Measurements from ENCODE around the gene TLR10.
A peak's percentile ranks its signal among the peaks of the same experiment; 100 is the strongest.

TLR10 gene

DNA sequence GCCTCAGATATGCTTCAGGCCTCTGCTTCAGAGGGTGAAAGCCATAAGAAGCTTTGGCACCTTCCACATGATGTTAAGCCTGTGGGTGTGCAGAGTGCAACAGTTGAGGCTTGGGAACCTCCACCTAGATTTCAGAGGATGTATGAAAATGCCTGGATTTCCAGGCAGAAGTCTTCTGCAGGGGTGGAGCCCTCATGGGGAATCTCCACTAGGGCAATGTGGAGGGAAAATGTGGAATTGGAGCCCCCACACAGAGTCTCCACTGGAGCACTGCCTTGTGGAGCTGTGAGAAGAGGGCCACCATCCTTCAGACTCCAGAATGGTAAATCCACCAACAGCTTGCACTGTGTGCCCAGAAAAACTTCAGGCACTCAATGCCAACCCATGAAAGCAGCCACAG is 35.2 kb downstream of the TLR10 start:
- no peak overlapping the region for H2BK12ac ChIP-seq (ENCODE audit: low read length in 2 of 2)
- peaks cover 10% of the 10 kb centered on the region for H3K4me1 ChIP-seq (ENCODE audit: control insufficient read depth, insufficient read depth, low read depth, low read length)
- H3K9me3 ChIP-seq (ENCODE audit: control insufficient read depth, low read length): peaks cover 8% of the 10 kb centered on the region
- no peak overlapping the region for H3K4me2 ChIP-seq (ENCODE audit: low read length, poor library complexity, severe bottlenecking)
- no peak overlapping the region for H3K14ac ChIP-seq (ENCODE audit: low read length in 2 of 2)
- no peak overlapping the region for H2AK5ac ChIP-seq (ENCODE audit: low read length, severe bottlenecking)
- no peak overlapping the region for H3K18ac ChIP-seq (ENCODE audit: low read depth in 1 of 2, low read length in 2 of 2)
- H4K8ac ChIP-seq (ENCODE audit: low read length): no peak overlapping the region
- H3K36me3 ChIP-seq (ENCODE audit: control insufficient read depth in 1 of 2, insufficient read depth in 2 of 2, low read depth in 1 of 2, low read length in 2 of 2): no peaks in the 10 kb centered on the region
- no peak overlapping the region for H2BK5ac ChIP-seq (ENCODE audit: low read depth, low read length, poor library complexity, severe bottlenecking)
- H3K79me1 ChIP-seq (replicated peaks; ENCODE audit: low read length, poor library complexity, severe bottlenecking): no peaks in the 10 kb centered on the region
- H4K91ac ChIP-seq (ENCODE audit: low read length): no peak overlapping the region
- no peak overlapping the region for H3K27ac ChIP-seq (ENCODE audit: low read length, poor library complexity, severe bottlenecking)
- H3K4ac ChIP-seq (ENCODE audit: low read depth in 1 of 2, low read length in 2 of 2): no peak overlapping the region
- no peak overlapping the region for H3K23ac ChIP-seq (ENCODE audit: low read length in 2 of 2)
- no peak overlapping the region for H2AFZ ChIP-seq (ENCODE audit: low read depth, low read length)
- no peak overlapping the region for H2BK15ac ChIP-seq (ENCODE audit: low read depth, poor library complexity, severe bottlenecking)
- no peak for DNase-seq
- H3K4me3 ChIP-seq (ENCODE audit: insufficient read depth in 1 of 2, low read depth in 1 of 2, low read length in 2 of 2): no peak overlapping the region
- H3K27me3 ChIP-seq (ENCODE audit: control insufficient read depth in 1 of 2, insufficient read depth in 1 of 2, low read length in 2 of 2): no peaks in the 10 kb centered on the region
- no peak overlapping the region for H2BK120ac ChIP-seq (ENCODE audit: low read depth, low read length)
- H3K9ac ChIP-seq (ENCODE audit: low read length): no peak overlapping the region

DNA sequence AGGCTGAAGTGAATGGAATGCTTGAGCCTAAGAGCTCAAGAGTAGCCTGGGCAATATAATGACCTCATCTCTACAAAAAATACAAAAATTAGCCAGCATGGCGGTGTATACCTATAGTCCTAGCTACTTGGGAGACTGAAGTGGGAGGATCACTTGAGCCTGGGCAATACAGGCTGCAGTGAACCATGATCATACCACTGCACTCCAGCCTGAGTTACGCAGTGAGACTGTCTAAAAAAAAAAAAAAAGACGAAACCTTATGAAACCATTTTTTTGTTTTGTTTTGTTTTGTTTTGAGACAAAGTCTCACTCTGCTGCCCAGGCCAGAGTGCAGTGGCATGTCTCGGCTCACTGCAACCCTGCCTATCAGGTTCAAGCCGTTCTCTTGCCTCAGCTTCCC is 36.9 kb downstream of the TLR10 start:
- no peak overlapping the region for H2BK12ac ChIP-seq (ENCODE audit: low read length in 2 of 2)
- H2BK15ac ChIP-seq (ENCODE audit: low read depth, poor library complexity, severe bottlenecking): no peak overlapping the region
- no peak overlapping the region for H3K18ac ChIP-seq (ENCODE audit: low read depth in 1 of 2, low read length in 2 of 2)
- H3K4me3 ChIP-seq (ENCODE audit: insufficient read depth in 1 of 2, low read depth in 1 of 2, low read length in 2 of 2): no peak overlapping the region
- no peak overlapping the region for H3K27ac ChIP-seq (ENCODE audit: low read length, poor library complexity, severe bottlenecking)
- 95% methylated on average over 5 of the region's 5 CpGs for WGBS
- no peak overlapping the region for H4K8ac ChIP-seq (ENCODE audit: low read length)
- no peaks in the 10 kb centered on the region for H3K27me3 ChIP-seq (ENCODE audit: control insufficient read depth in 1 of 2, insufficient read depth in 1 of 2, low read length in 2 of 2)
- no peak overlapping the region for H4K91ac ChIP-seq (ENCODE audit: low read length)
- H3K4me1 ChIP-seq (ENCODE audit: control insufficient read depth, insufficient read depth, low read depth, low read length): no peaks in the 10 kb centered on the region
- H2BK120ac ChIP-seq (ENCODE audit: low read depth, low read length): no peak overlapping the region
- H3K9ac ChIP-seq (ENCODE audit: low read length): no peak overlapping the region
- no peak overlapping the region for H3K14ac ChIP-seq (ENCODE audit: low read length in 2 of 2)
- peaks cover 8% of the 10 kb centered on the region for H3K9me3 ChIP-seq (ENCODE audit: control insufficient read depth, low read length)
- H3K4ac ChIP-seq (ENCODE audit: low read depth in 1 of 2, low read length in 2 of 2): no peak overlapping the region
- no peaks in the 10 kb centered on the region for H3K79me1 ChIP-seq (replicated peaks; ENCODE audit: low read length, poor library complexity, severe bottlenecking)
- H2AK5ac ChIP-seq (ENCODE audit: low read length, severe bottlenecking): no peak overlapping the region
- no peak overlapping the region for H3K23ac ChIP-seq (ENCODE audit: low read length in 2 of 2)
- H2BK5ac ChIP-seq (ENCODE audit: low read depth, low read length, poor library complexity, severe bottlenecking): no peak overlapping the region
- no peak for DNase-seq
- H2AFZ ChIP-seq (ENCODE audit: low read depth, low read length): no peak overlapping the region
- H3K36me3 ChIP-seq (ENCODE audit: control insufficient read depth in 1 of 2, insufficient read depth in 2 of 2, low read depth in 1 of 2, low read length in 2 of 2): no peaks in the 10 kb centered on the region
- no peak overlapping the region for H3K4me2 ChIP-seq (ENCODE audit: low read length, poor library complexity, severe bottlenecking)

DNA sequence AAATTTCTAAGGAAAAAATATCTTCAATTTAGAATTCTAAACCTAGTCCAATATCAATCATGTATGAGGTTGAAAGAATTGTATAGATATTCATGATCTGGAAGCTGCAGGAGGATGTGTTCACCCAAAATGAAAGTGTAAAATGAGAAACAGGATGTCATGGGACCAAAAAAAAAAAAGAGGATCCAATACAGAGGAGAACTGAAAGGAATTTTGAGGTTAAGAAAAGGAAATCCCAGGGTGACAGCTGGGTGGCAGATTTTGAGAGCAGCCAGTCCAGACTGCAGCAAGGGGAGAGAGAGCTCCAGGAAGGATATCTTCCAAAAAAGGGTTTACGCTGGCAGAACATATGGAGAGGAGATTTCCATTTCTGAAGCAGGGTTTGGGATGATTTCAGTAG is 38.9 kb downstream of the TLR10 start:
- DNase-seq: peak; percentile 27
- Histone ChIP-seq H3K27me3 (ENCODE audit: control insufficient read depth in 1 of 2, insufficient read depth in 1 of 2, low read length in 2 of 2) (no peaks in the 10 kb centered on the region), H3K4ac (ENCODE audit: low read depth in 1 of 2, low read length in 2 of 2) (no peak overlapping the region), H4K91ac (ENCODE audit: low read length) (no peak overlapping the region), H3K23ac (ENCODE audit: low read length in 2 of 2) (no peak overlapping the region), H3K79me1 (replicated peaks; ENCODE audit: low read length, poor library complexity, severe bottlenecking) (no peaks in the 10 kb centered on the region), H2BK15ac (ENCODE audit: low read depth, poor library complexity, severe bottlenecking) (no peak overlapping the region), H3K4me1 (ENCODE audit: control insufficient read depth, insufficient read depth, low read depth, low read length) (no peaks in the 10 kb centered on the region), H2BK120ac (ENCODE audit: low read depth, low read length) (no peak overlapping the region), H2BK5ac (ENCODE audit: low read depth, low read length, poor library complexity, severe bottlenecking) (no peak overlapping the region), H3K27ac (ENCODE audit: low read length, poor library complexity, severe bottlenecking) (no peak overlapping the region), H3K9me3 (ENCODE audit: control insufficient read depth, low read length) (peaks cover 8% of the 10 kb centered on the region), H3K4me3 (ENCODE audit: insufficient read depth in 1 of 2, low read depth in 1 of 2, low read length in 2 of 2) (no peak overlapping the region), H2BK12ac (ENCODE audit: low read length in 2 of 2) (no peak overlapping the region), H3K14ac (ENCODE audit: low read length in 2 of 2) (no peak overlapping the region), H2AK5ac (ENCODE audit: low read length, severe bottlenecking) (no peak overlapping the region), H3K36me3 (ENCODE audit: control insufficient read depth in 1 of 2, insufficient read depth in 2 of 2, low read depth in 1 of 2, low read length in 2 of 2) (no peaks in the 10 kb centered on the region), H3K4me2 (ENCODE audit: low read length, poor library complexity, severe bottlenecking) (no peak overlapping the region), H3K18ac (ENCODE audit: low read depth in 1 of 2, low read length in 2 of 2) (no peak overlapping the region), H2AFZ (ENCODE audit: low read depth, low read length) (no peak overlapping the region), H4K8ac (ENCODE audit: low read length) (peak overlapping the region; percentile 41), H3K9ac (ENCODE audit: low read length) (no peak overlapping the region)
- 100% methylated on average over 1 of the region's 1 CpG for WGBS

DNA sequence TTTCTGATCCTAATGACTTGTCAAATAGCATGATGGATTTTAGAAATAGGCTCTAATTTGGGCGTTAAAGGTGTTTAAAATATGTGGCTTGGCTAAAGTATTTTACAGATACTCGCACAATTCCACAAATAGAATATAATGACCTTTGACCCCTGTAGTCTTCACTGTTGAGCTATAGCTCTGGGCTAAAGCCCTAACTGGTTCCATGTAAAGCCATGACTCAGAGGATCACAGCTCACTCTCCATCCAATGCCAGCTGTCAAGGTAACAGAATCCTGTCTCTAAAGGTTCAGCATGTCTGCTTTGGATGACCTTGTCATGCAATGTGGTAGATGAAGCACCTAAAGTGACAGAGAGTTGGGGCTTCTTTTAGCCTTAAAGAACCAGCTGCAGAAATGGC is 42.5 kb downstream of the TLR10 start:
- no peaks in the 10 kb centered on the region for H3K36me3 ChIP-seq (ENCODE audit: control insufficient read depth in 1 of 2, insufficient read depth in 2 of 2, low read depth in 1 of 2, low read length in 2 of 2)
- no peak for DNase-seq
- no peak overlapping the region for H3K9ac ChIP-seq (ENCODE audit: low read length)
- peaks cover 0 to 8% of the 10 kb centered on the region in 2 experiments for H3K27me3 ChIP-seq (ENCODE audit: control insufficient read depth in 1 of 2, insufficient read depth in 1 of 2, low read length in 2 of 2)
- H2BK15ac ChIP-seq (ENCODE audit: low read depth, poor library complexity, severe bottlenecking): no peak overlapping the region
- H2BK5ac ChIP-seq (ENCODE audit: low read depth, low read length, poor library complexity, severe bottlenecking): no peak overlapping the region
- H3K4me3 ChIP-seq (ENCODE audit: insufficient read depth in 1 of 2, low read depth in 1 of 2, low read length in 2 of 2): no peak overlapping the region
- H2AK5ac ChIP-seq (ENCODE audit: low read length, severe bottlenecking): no peak overlapping the region
- no peak overlapping the region for H3K27ac ChIP-seq (ENCODE audit: low read length, poor library complexity, severe bottlenecking)
- no peak overlapping the region for H2BK120ac ChIP-seq (ENCODE audit: low read depth, low read length)
- H3K79me1 ChIP-seq (replicated peaks; ENCODE audit: low read length, poor library complexity, severe bottlenecking): no peaks in the 10 kb centered on the region
- H3K14ac ChIP-seq (ENCODE audit: low read length in 2 of 2): no peak overlapping the region
- no peak overlapping the region for H4K91ac ChIP-seq (ENCODE audit: low read length)
- no peaks in the 10 kb centered on the region for H3K4me1 ChIP-seq (ENCODE audit: control insufficient read depth, insufficient read depth, low read depth, low read length)
- no peak overlapping the region for H3K4me2 ChIP-seq (ENCODE audit: low read length, poor library complexity, severe bottlenecking)
- no peak overlapping the region for H2BK12ac ChIP-seq (ENCODE audit: low read length in 2 of 2)
- H3K4ac ChIP-seq (ENCODE audit: low read depth in 1 of 2, low read length in 2 of 2): no peak overlapping the region
- no peaks in the 10 kb centered on the region for H3K9me3 ChIP-seq (ENCODE audit: control insufficient read depth, low read length)
- no peak overlapping the region for H3K23ac ChIP-seq (ENCODE audit: low read length in 2 of 2)
- no peak overlapping the region for H2AFZ ChIP-seq (ENCODE audit: low read depth, low read length)
- H4K8ac ChIP-seq (ENCODE audit: low read length): no peak overlapping the region
- WGBS: 60% methylated on average over 1 of the region's 2 CpGs
- H3K18ac ChIP-seq (ENCODE audit: low read depth in 1 of 2, low read length in 2 of 2): no peak overlapping the region

Measured in mesenchymal stem cell (in vitro differentiated cells and primary cell).